ENCODE data around the gene NKD1.

- no peak for TF ChIP-seq CTCF (IDR thresholded peaks at IDR 0.05)
- TF ChIP-seq POLR2A (IDR thresholded peaks at IDR 0.05), result no peak
Measured at GRCh38 chr16:50690177-50690576, 142.0 kb downstream of the NKD1 start.
